ENCODE results near the gene FNIP1.

DNA sequence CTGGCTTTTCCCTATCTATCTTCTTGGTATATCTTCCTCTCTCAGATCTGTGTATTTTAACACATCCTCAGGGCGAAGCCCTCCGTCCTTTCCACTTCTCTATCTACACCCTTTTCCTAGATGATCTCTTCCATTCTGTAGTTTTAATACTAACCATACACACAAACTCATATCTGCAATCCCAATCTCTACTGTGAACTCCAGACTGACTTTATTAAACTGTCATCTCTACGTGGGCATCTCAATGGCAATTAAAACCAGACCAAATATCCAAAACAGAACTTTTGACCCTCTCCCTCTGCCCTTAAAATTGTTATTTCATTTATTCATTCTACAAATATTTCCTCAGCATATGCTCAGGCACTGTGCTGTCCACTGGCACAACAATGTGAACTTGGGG is 7.1 kb downstream of the FNIP1 start:
- TF ChIP-seq CTCF (optimal IDR thresholded peaks at IDR 0.05 in 1 of 3, IDR thresholded peaks at IDR 0.05 in 1 of 3, conservative IDR thresholded peaks at IDR 0.05 in 1 of 3; ENCODE audit: extremely low read depth in 1 of 3, insufficient read depth in 2 of 3, low read length in 3 of 3) = no peak
- no peak for TF ChIP-seq EZH2 (IDR thresholded peaks at IDR 0.05; ENCODE audit: low read length)

All from keratinocyte (primary cell).